Natural killer cell (primary cell): Measurements from ENCODE around the gene OR5K1. TPM values are rescaled to one million over a fixed set of nuclear protein-coding genes. Genes with fewer than 3 reads are reported as not detected.

ENCODE experiments used
- ATAC-seq, 3 donors: fragments of 150-1000 bp in 2 of 3; fragments of 200-7000 bp in 1 of 3; cut with Tn5 transposase; 1 replicate in 1 of 3; 2 replicates in 2 of 3; pipeline ENCODE4 v1.10.0; 2021; ENCODE audit warnings: mild to moderate bottlenecking in 2 of 3, moderate library complexity in 2 of 3
- DNase-seq, 2 donors: peaks; one replicate each; pipeline versions ENCODE4 v3.0.0 to v3.0.0-alpha.2; 2013 to 2021; ENCODE audit warnings: mixed read lengths in 1 of 2
- H3K27ac ChIP-seq: one replicate; pipeline ENCODE4 v1.5.1; 2013; ENCODE audit warnings: mild to moderate bottlenecking, low read length
- H3K27me3 ChIP-seq: one replicate; pipeline ENCODE4 v1.6.1; 2013; ENCODE audit warnings: low read length; ENCODE audit not compliant: control insufficient read depth, insufficient read depth
- H3K36me3 ChIP-seq: one replicate; pipeline ENCODE4 v1.6.1; 2013; ENCODE audit warnings: low read length; ENCODE audit not compliant: control insufficient read depth, insufficient read depth
- H3K4me1 ChIP-seq: one replicate; pipeline ENCODE4 v1.6.1; 2013; ENCODE audit warnings: low read length; ENCODE audit not compliant: control insufficient read depth, insufficient read depth
- H3K4me3 ChIP-seq: one replicate; pipeline ENCODE4 v1.5.1; 2013; ENCODE audit warnings: low read length
- H3K9me3 ChIP-seq: one replicate; pipeline ENCODE4 v1.6.1; 2013; ENCODE audit warnings: low read length; ENCODE audit not compliant: control insufficient read depth, insufficient read depth
- H3K27ac Mint-ChIP-seq, 2 donors: one replicate each; pipeline ENCODE4 v1.8.0; 2022; ENCODE audit warnings: mild to moderate bottlenecking in 2 of 2, mixed read lengths in 2 of 2, moderate library complexity in 1 of 2
- H3K27me3 Mint-ChIP-seq, 2 donors: one replicate each; pipeline ENCODE4 v1.8.0; 2022; ENCODE audit warnings: low read depth in 2 of 2, mixed read lengths in 2 of 2
- H3K36me3 Mint-ChIP-seq: one replicate; pipeline ENCODE4 v1.8.0; 2022; ENCODE audit warnings: mixed read lengths
- H3K4me1 Mint-ChIP-seq, 2 donors: one replicate each; pipeline ENCODE4 v1.8.0; 2022; ENCODE audit warnings: mixed read lengths in 2 of 2
- H3K4me3 Mint-ChIP-seq: one replicate; pipeline ENCODE4 v1.8.0; 2022; ENCODE audit warnings: mild to moderate bottlenecking, moderate library complexity, mixed read lengths
- H3K9me3 Mint-ChIP-seq, 2 donors: one replicate each; pipeline ENCODE4 v1.8.0; 2022; ENCODE audit warnings: mixed read lengths in 2 of 2
- WGBS: methylation state at CpG from one replicate; pipeline ENCODE4 v1.1.7; 2013; ENCODE audit warnings: missing lambda C conversion rate; ENCODE audit not compliant: insufficient coverage; 5-methylcytosine and 5-hydroxymethylcytosine counted together
- intact Hi-C: fragments of 100-400 bp; cut with micrococcal nuclease; formaldehyde crosslinking; loops from one replicate; pipeline ENCODE4 v1.14.2; 2022
- total RNA-seq, 4 donors: library from RNA; stranded (reverse); fragments of 120-200 nt in 1 of 4; gene quantifications; one replicate each; pipeline versions ENCODE4 v1.2.3 to v1.2.4, GENCODE V29; 2013 to 2022
- TF ChIP-seq, protein P1 (sequence below): fragments of 200-600 bp; IDR thresholded peaks from one replicate; pipeline ENCODE4 v1.8.0; 2022; ENCODE audit warnings: antibody characterized with exemption

OR5K1 gene
- total RNA-seq, 3 donors from 2014 or later (not counting 1 experiment from before 2014, with no cell fraction given), result not detected

DNA sequence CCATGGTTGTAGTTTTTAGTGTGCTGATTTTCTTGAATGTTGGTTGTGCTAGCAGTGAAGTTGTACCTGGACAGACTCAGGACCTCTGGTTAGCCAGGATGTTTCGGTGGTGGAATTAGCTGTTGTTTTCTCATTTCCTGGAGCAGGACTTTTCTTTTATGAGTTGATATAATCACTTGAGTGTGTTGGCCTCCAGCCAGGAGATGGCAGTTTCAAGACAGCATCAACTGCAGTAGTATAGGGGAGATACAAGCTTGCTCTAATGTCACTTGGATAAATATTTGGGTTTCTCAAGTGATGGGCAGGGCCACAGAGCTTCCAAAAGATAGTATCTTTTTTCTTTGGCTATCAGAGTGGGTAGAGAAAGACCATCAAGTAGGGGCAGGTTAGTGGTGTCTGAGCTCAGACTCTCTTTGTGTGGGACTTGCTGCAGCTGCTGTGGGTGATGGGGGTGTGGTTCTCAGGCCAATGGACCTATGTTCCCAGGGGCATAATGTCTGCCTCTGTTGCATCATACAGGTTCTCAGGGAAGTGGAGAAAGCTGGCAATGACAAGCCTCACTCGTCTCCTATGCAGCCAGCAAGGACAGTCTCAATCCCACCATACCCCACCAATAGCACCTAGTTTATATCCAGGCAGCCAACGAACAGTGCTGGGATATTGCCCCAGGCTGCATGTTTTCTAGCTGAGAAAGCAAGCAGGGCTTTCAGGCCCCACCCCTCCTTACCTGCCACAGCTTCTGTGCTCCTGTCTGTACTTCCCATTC is 19.9 kb downstream of the OR5K1 start:
- Mint-ChIP-seq H3K9me3 (peaks cover 12 to 13% of the 10 kb centered on the region in 2 donors), H3K4me3 (no peak overlapping the region), H3K4me1 (no peaks in the 10 kb centered on the region), H3K27me3 (no peaks in the 10 kb centered on the region), H3K36me3 (peaks cover 18% of the 10 kb centered on the region), H3K27ac (no peak overlapping the region)
- no peak for ATAC-seq
- Histone ChIP-seq H3K4me1 (no peaks in the 10 kb centered on the region), H3K27ac (no peak overlapping the region), H3K9me3 (peaks cover 10% of the 10 kb centered on the region), H3K4me3 (no peak overlapping the region), H3K36me3 (no peaks in the 10 kb centered on the region), H3K27me3 (no peaks in the 10 kb centered on the region)
- intact Hi-C loops, result no loop called here
- 77% methylated on average over 3 of the region's 3 CpGs for WGBS
- TF ChIP-seq, protein P1, sequence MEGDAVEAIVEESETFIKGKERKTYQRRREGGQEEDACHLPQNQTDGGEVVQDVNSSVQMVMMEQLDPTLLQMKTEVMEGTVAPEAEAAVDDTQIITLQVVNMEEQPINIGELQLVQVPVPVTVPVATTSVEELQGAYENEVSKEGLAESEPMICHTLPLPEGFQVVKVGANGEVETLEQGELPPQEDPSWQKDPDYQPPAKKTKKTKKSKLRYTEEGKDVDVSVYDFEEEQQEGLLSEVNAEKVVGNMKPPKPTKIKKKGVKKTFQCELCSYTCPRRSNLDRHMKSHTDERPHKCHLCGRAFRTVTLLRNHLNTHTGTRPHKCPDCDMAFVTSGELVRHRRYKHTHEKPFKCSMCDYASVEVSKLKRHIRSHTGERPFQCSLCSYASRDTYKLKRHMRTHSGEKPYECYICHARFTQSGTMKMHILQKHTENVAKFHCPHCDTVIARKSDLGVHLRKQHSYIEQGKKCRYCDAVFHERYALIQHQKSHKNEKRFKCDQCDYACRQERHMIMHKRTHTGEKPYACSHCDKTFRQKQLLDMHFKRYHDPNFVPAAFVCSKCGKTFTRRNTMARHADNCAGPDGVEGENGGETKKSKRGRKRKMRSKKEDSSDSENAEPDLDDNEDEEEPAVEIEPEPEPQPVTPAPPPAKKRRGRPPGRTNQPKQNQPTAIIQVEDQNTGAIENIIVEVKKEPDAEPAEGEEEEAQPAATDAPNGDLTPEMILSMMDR, result no peak
- DNase-seq, result no peak

DNA sequence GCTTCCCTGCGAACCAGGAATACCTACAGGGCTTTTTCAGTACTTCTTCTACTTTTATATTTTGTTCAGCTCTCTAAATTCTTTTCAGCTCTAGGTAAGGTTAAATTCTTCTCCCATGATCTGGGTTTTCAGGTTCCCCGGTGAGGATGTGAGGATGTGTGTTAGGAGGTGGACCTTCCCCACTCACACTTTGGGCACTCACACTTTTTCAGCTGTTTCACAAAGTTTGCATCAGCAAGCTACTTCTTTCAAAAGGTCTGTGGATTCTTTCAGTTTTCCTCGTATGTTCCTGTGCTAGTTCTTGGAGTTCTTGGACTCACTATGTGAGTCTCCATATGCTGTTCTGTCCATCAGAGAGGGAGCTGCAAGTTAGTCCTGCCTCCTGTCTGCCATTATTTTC is 20.6 kb downstream of the OR5K1 start:
- 85% methylated on average over 3 of the region's 3 CpGs for WGBS
- ATAC-seq, result no peak

DNA sequence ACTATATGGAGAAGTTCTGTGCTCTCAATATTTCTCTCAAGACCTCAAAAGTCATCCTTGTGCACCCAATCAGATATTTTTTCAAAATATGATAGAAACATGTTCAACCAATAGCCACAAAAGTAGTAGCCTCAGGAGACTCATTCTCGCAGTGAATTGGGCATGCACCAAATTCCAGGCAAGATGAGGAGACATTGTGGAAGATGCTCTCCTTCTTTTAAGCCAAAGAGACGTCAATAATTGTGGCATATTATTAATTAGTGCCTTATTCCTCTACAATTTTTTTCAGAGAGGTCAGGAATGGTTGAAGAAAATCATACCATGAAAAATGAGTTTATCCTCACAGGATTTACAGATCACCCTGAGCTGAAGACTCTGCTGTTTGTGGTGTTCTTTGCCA is 34.4 kb downstream of the OR5K1 start, which contains the start of gene OR5K2:
OR5K2 (plus strand) TSS at position 301 of the 400 bp plus-strand sequence; CDS start at position 301, 0 bp downstream.
- H3K4me3 Mint-ChIP-seq, result no peak within 1 kb of the TSS
- no peak for DNase-seq
- H3K9me3 Mint-ChIP-seq, result no peaks in the 10 kb centered on the region
- WGBS, result no CpG with 5 or more reads among the region's 2 CpGs
- no peaks in the 10 kb centered on the region for H3K4me1 ChIP-seq
- no peaks in the 10 kb centered on the region for H3K4me1 Mint-ChIP-seq
- no peak within 1 kb of the TSS for H3K4me3 ChIP-seq
- intact Hi-C loops, result no loop called here
- H3K27ac ChIP-seq, result no peak within 1 kb of the TSS
- H3K36me3 ChIP-seq, result no peaks in the 10 kb centered on the region
- no peaks in the 10 kb centered on the region for H3K27me3 Mint-ChIP-seq
- TF ChIP-seq, protein P1, result no peak
- no peaks in the 10 kb centered on the region for H3K36me3 Mint-ChIP-seq
- H3K27ac Mint-ChIP-seq, result no peak within 1 kb of the TSS
- no peak for ATAC-seq
- H3K9me3 ChIP-seq, result no peaks in the 10 kb centered on the region
- no peaks in the 10 kb centered on the region for H3K27me3 ChIP-seq

More for the DNA sequence above, 20.6 kb downstream of the OR5K1 start:
- Histone ChIP-seq H3K27me3 (no peaks in the 10 kb centered on the region), H3K4me1 (no peaks in the 10 kb centered on the region), H3K4me3 (no peak overlapping the region), H3K27ac (no peak overlapping the region), H3K9me3 (peaks cover 10% of the 10 kb centered on the region), H3K36me3 (no peaks in the 10 kb centered on the region)
- no peak for DNase-seq
- Mint-ChIP-seq H3K4me1 (no peaks in the 10 kb centered on the region), H3K36me3 (peaks cover 25% of the 10 kb centered on the region), H3K4me3 (no peak overlapping the region), H3K27ac (no peak overlapping the region), H3K9me3 (peaks cover 15 to 19% of the 10 kb centered on the region in 2 donors), H3K27me3 (no peaks in the 10 kb centered on the region)
- intact Hi-C loops, result no loop called here
- TF ChIP-seq, protein P1, result no peak

DNA sequence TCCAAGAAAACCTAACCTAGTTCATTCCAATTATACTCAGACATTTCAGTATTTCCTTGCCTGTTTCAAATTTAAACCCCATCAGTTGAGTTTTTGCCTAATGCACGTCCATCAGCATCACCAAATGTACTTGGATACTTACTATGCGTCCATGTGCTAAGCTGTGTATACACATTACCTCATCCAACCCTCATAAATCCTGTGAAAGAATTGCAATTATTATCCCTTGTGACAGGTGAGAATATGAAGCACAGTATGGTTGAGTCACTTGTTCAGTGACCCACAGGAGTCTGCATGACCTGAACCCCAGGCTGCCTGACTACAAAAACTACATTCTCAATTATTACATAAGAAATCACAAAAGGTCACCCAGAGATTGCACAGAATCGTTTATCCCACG is 37.0 kb downstream of the OR5K1 start:
- ATAC-seq, result no peak
- Mint-ChIP-seq H3K27ac (no peak overlapping the region), H3K4me3 (no peak overlapping the region), H3K4me1 (peaks cover 0 to 5% of the 10 kb centered on the region in 2 donors), H3K27me3 (no peaks in the 10 kb centered on the region), H3K9me3 (no peaks in the 10 kb centered on the region), H3K36me3 (no peaks in the 10 kb centered on the region)
- Histone ChIP-seq H3K27ac (no peak overlapping the region), H3K4me1 (no peaks in the 10 kb centered on the region), H3K9me3 (no peaks in the 10 kb centered on the region), H3K27me3 (no peaks in the 10 kb centered on the region), H3K4me3 (no peak overlapping the region), H3K36me3 (no peaks in the 10 kb centered on the region)
- intact Hi-C loops, result no loop called here
- TF ChIP-seq, protein P1, result no peak
- no peak for DNase-seq
- 96% methylated on average over 2 of the region's 4 CpGs for WGBS
